Smooth muscle cell (in vitro differentiated cells): ENCODE measurements around the gene OR13C4. TPM values are rescaled to one million over a fixed set of nuclear protein-coding genes. Genes with fewer than 3 reads are reported as not detected.
"Not testable (repeated sequence)": the region's sequence is repeated elsewhere in the genome, so short reads cannot be mapped to it uniquely, and the experiment has no call there.

Experiments used
- DNase-seq: peaks from one replicate; lab custom pipeline; 2025; ENCODE audit not compliant: unreplicated experiment; lab: John Stamatoyannopoulos, UW
- H2AFZ ChIP-seq: fragments of 200-600 bp; sonication (generic); 2 replicates; pipeline ENCODE4 v1.6.0; 2016; ENCODE audit warnings: antibody characterized with exemption, low read depth, mild to moderate bottlenecking
- H3F3A ChIP-seq: fragments of 200-600 bp; sonication (generic); 2 replicates; pipeline ENCODE4 v1.6.0; 2017; ENCODE audit warnings: antibody characterized with exemption, low read depth
- H3K27ac ChIP-seq: fragments of 200-600 bp; sonication (generic); 2 replicates; pipeline ENCODE4 v1.5.1; 2016; ENCODE audit warnings: low read depth, mild to moderate bottlenecking
- H3K27me3 ChIP-seq: fragments of 200-600 bp; sonication (generic); 2 replicates; pipeline ENCODE4 v1.6.1; 2016; ENCODE audit warnings: low read depth, mild to moderate bottlenecking
- H3K36me3 ChIP-seq: fragments of 200-600 bp; sonication (generic); 2 replicates; pipeline ENCODE4 v1.5.1; 2016; ENCODE audit warnings: low read depth
- H3K4me1 ChIP-seq: fragments of 200-600 bp; sonication (generic); 2 replicates; pipeline ENCODE4 v1.5.1; 2016; ENCODE audit warnings: low read depth
- H3K4me2 ChIP-seq: fragments of 200-600 bp; sonication (generic); 2 replicates; pipeline ENCODE4 v1.6.0; 2016; ENCODE audit warnings: mild to moderate bottlenecking
- H3K4me3 ChIP-seq: fragments of 200-600 bp; sonication (generic); 2 replicates; pipeline ENCODE4 v1.5.1; 2016; ENCODE audit warnings: mild to moderate bottlenecking
- H3K79me2 ChIP-seq: fragments of 200-600 bp; sonication (generic); 2 replicates; pipeline ENCODE4 v1.6.0; 2016; ENCODE audit warnings: low read depth, mild to moderate bottlenecking
- H3K9ac ChIP-seq: fragments of 200-600 bp; sonication (generic); 2 replicates; pipeline ENCODE4 v1.6.0; 2016; ENCODE audit warnings: low read depth
- H3K9me3 ChIP-seq: fragments of 200-600 bp; sonication (generic); replicated peaks from 2 replicates; pipeline ENCODE4 v1.5.1; 2016; ENCODE audit warnings: low read depth
- H4K20me1 ChIP-seq: fragments of 200-600 bp; sonication (generic); 2 replicates; pipeline ENCODE4 v1.6.0; 2016; ENCODE audit warnings: low read depth
- CTCF ChIP-seq: fragments of 200-600 bp; sonication (generic); IDR thresholded peaks from 2 replicates; pipeline ENCODE4 v1.5.1; 2017; ENCODE audit warnings: borderline replicate concordance, mild to moderate bottlenecking, antibody characterized with exemption; ENCODE audit not compliant: insufficient read depth, poor library complexity, severe bottlenecking
- WGBS: methylation state at CpG from one replicate; pipeline ENCODE4 v1.1.7; 2016; ENCODE audit warnings: low lambda C conversion rate; 5-methylcytosine and 5-hydroxymethylcytosine counted together
- polyA plus RNA-seq: library from polyadenylated mRNA; unstranded; fragments of >200 nt; fragmentation: Nextera tagmentation; extraction: Ambion mirVana; gene quantifications from 2 replicates; pipeline ENCODE4 v1.2.1, GENCODE V29; 2016
- total RNA-seq: library from RNA; depleted of rRNA; stranded (reverse); fragments of >200 nt; gene quantifications from 2 replicates; pipeline ENCODE4 v1.2.3, GENCODE V29; 2014

OR13C4 gene
- total and polyA plus RNA-seq, 2 experiments from 2014 or later = not detected

GRCh38 chr9:104544644-104545043 lies 17.6 kb upstream of the OR13C4 start:
- H3K4me2 ChIP-seq = no peak overlapping the region
- TF ChIP-seq CTCF = no peak
- H3K9ac ChIP-seq = no peak overlapping the region
- DNase-seq = no peak
- no peaks in the 10 kb centered on the region for H3K79me2 ChIP-seq
- H3K9me3 ChIP-seq = no peaks in the 10 kb centered on the region
- H3K36me3 ChIP-seq = no peaks in the 10 kb centered on the region
- 93% methylated on average over 4 of the region's 4 CpGs for WGBS
- H3F3A ChIP-seq = no peaks in the 10 kb centered on the region
- no peak overlapping the region for H3K4me3 ChIP-seq
- no peaks in the 10 kb centered on the region for H3K27me3 ChIP-seq
- H3K27ac ChIP-seq = no peak overlapping the region
- H4K20me1 ChIP-seq = no peaks in the 10 kb centered on the region
- H2AFZ ChIP-seq = no peak overlapping the region
- no peaks in the 10 kb centered on the region for H3K4me1 ChIP-seq

GRCh38 chr9:104539275-104539674 lies 12.3 kb upstream of the OR13C4 start:
- Histone ChIP-seq H3K4me1 (no peaks in the 10 kb centered on the region), H3K36me3 (no peaks in the 10 kb centered on the region), H2AFZ (no peak overlapping the region), H3K79me2 (no peaks in the 10 kb centered on the region), H3K27me3 (no peaks in the 10 kb centered on the region), H3K27ac (no peak overlapping the region), H3K4me2 (no peak overlapping the region), H3K9ac (no peak overlapping the region), H3K4me3 (no peak overlapping the region), H3F3A (no peaks in the 10 kb centered on the region), H4K20me1 (no peaks in the 10 kb centered on the region), H3K9me3 (no peaks in the 10 kb centered on the region)
- no peak for DNase-seq
- whole genome bisulfite sequencing = 78% methylated on average over 1 of the region's 1 CpG
- TF ChIP-seq CTCF = no peak

GRCh38 chr9:104536756-104537155 lies 9.7 kb upstream of the OR13C4 start, which contains the start of gene OR13C3:
Gene OR13C3, minus strand, starts transcription at chr9:104536856. Its CDS starts 133 bp downstream, at chr9:104536723.
- no peaks in the 10 kb centered on the region for H3K36me3 ChIP-seq
- TF ChIP-seq CTCF = no peak
- H3K4me3 ChIP-seq = no peak within 1 kb of the TSS
- no peaks in the 10 kb centered on the region for H3K27me3 ChIP-seq
- WGBS = 93% methylated on average over 5 of the region's 5 CpGs
- H4K20me1 ChIP-seq = no peaks in the 10 kb centered on the region
- H3K9ac ChIP-seq = no peak within 1 kb of the TSS
- no peak for DNase-seq
- H3K79me2 ChIP-seq = no peaks in the 10 kb centered on the region
- no peaks in the 10 kb centered on the region for H3K9me3 ChIP-seq
- H3K4me2 ChIP-seq = no peak within 1 kb of the TSS
- no peaks in the 10 kb centered on the region for H3K4me1 ChIP-seq
- no peak within 1 kb of the TSS for H3K27ac ChIP-seq
- no peak within 1 kb of the TSS for H2AFZ ChIP-seq
- H3F3A ChIP-seq = no peaks in the 10 kb centered on the region

DNA sequence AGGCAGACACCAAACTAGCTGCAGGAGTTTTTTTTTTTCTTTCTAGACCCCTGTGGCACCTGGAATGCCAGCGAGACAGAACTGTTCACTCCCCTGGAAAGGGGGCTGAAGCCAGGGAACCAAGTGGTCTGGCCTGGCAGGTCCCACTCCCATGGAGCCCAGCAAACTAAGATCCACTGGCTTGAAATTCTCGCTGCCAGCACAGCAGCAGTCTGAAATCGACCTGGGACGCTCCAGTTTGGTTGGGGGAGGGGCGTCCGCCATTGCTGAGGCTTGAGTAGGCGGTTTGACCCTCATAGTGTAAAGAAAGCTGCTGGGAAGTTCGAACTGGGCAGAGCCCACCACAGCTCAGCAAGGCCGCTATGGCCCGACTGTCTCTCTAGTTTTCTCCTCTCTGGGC lies 6.8 kb downstream of the OR13C4 start:
- 85% methylated on average over 10 of the region's 10 CpGs for WGBS
- not testable (repeated sequence) for H2AFZ ChIP-seq, DNase-seq, H3K36me3 ChIP-seq, H3K4me1 ChIP-seq, H3K9me3 ChIP-seq, H3K9ac ChIP-seq, H4K20me1 ChIP-seq, H3F3A ChIP-seq, H3K4me3 ChIP-seq, H3K27me3 ChIP-seq, H3K4me2 ChIP-seq, H3K79me2 ChIP-seq, H3K27ac ChIP-seq
